ENCODE measurements around the gene NDUFS7.

GRCh38 chr19:1438035-1438932 lies 54.6 kb downstream of the NDUFS7 start, which contains the start of gene RPS15:
- TF ChIP-seq CTCF (IDR thresholded peaks at IDR 0.05): peak; percentile 93
- TF ChIP-seq EZH2 (IDR thresholded peaks at IDR 0.05): no peak
- TF ChIP-seq EZH2phosphoT487 (IDR thresholded peaks at IDR 0.05): no peak

Data from neural progenitor cell (in vitro differentiated cells).